ENCODE data around the gene ROR2. TPM values are rescaled to one million over a fixed set of nuclear protein-coding genes. Genes with fewer than 3 reads are reported as not detected.

ROR2 gene
- total and polyA plus RNA-seq, 2 of the 8 experiments (the other 6 are each of a cell fraction or from before 2014, with no cell fraction given): 2.7 to 4.3 TPM

DNA sequence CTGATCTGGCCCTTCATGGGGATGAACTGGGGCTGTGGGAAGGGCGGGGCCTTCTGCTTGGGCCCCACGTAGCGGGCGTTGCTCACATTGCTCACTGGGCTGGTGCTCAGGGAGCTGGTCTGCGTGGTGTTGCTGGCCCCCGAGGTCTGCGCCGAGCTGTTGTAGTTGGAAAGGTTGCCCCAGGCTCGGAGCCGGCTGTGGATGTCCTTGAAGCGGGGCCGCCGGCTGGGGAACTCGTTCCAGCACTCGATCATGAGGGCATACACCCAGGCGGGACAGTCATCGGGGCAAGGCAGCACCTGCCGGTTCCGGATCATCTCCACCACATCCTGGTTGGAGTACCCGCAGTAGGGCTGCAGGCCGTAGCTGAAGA, 226.0 kb downstream of the ROR2 start (continued):
- TF ChIP-seq, protein P1, sequence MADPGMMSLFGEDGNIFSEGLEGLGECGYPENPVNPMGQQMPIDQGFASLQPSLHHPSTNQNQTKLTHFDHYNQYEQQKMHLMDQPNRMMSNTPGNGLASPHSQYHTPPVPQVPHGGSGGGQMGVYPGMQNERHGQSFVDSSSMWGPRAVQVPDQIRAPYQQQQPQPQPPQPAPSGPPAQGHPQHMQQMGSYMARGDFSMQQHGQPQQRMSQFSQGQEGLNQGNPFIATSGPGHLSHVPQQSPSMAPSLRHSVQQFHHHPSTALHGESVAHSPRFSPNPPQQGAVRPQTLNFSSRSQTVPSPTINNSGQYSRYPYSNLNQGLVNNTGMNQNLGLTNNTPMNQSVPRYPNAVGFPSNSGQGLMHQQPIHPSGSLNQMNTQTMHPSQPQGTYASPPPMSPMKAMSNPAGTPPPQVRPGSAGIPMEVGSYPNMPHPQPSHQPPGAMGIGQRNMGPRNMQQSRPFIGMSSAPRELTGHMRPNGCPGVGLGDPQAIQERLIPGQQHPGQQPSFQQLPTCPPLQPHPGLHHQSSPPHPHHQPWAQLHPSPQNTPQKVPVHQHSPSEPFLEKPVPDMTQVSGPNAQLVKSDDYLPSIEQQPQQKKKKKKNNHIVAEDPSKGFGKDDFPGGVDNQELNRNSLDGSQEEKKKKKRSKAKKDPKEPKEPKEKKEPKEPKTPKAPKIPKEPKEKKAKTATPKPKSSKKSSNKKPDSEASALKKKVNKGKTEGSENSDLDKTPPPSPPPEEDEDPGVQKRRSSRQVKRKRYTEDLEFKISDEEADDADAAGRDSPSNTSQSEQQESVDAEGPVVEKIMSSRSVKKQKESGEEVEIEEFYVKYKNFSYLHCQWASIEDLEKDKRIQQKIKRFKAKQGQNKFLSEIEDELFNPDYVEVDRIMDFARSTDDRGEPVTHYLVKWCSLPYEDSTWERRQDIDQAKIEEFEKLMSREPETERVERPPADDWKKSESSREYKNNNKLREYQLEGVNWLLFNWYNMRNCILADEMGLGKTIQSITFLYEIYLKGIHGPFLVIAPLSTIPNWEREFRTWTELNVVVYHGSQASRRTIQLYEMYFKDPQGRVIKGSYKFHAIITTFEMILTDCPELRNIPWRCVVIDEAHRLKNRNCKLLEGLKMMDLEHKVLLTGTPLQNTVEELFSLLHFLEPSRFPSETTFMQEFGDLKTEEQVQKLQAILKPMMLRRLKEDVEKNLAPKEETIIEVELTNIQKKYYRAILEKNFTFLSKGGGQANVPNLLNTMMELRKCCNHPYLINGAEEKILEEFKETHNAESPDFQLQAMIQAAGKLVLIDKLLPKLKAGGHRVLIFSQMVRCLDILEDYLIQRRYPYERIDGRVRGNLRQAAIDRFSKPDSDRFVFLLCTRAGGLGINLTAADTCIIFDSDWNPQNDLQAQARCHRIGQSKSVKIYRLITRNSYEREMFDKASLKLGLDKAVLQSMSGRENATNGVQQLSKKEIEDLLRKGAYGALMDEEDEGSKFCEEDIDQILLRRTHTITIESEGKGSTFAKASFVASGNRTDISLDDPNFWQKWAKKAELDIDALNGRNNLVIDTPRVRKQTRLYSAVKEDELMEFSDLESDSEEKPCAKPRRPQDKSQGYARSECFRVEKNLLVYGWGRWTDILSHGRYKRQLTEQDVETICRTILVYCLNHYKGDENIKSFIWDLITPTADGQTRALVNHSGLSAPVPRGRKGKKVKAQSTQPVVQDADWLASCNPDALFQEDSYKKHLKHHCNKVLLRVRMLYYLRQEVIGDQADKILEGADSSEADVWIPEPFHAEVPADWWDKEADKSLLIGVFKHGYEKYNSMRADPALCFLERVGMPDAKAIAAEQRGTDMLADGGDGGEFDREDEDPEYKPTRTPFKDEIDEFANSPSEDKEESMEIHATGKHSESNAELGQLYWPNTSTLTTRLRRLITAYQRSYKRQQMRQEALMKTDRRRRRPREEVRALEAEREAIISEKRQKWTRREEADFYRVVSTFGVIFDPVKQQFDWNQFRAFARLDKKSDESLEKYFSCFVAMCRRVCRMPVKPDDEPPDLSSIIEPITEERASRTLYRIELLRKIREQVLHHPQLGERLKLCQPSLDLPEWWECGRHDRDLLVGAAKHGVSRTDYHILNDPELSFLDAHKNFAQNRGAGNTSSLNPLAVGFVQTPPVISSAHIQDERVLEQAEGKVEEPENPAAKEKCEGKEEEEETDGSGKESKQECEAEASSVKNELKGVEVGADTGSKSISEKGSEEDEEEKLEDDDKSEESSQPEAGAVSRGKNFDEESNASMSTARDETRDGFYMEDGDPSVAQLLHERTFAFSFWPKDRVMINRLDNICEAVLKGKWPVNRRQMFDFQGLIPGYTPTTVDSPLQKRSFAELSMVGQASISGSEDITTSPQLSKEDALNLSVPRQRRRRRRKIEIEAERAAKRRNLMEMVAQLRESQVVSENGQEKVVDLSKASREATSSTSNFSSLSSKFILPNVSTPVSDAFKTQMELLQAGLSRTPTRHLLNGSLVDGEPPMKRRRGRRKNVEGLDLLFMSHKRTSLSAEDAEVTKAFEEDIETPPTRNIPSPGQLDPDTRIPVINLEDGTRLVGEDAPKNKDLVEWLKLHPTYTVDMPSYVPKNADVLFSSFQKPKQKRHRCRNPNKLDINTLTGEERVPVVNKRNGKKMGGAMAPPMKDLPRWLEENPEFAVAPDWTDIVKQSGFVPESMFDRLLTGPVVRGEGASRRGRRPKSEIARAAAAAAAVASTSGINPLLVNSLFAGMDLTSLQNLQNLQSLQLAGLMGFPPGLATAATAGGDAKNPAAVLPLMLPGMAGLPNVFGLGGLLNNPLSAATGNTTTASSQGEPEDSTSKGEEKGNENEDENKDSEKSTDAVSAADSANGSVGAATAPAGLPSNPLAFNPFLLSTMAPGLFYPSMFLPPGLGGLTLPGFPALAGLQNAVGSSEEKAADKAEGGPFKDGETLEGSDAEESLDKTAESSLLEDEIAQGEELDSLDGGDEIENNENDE (IDR thresholded peaks at IDR 0.05; ENCODE audit: insufficient replicate concordance, low read length): no peak
- TF ChIP-seq SP1 (IDR thresholded peaks at IDR 0.05; ENCODE audit: low read depth, low read length) (no peak), SIN3A (conservative IDR thresholded peaks at IDR 0.05 in 1 of 2, IDR thresholded peaks at IDR 0.05 in 1 of 2; ENCODE audit: low read depth in 1 of 2, low read length in 2 of 2) (no peak)

All from H1 (cell line).